OCI-LY7 (cell line): ENCODE results near the gene ADAM12.

Experiments used
- EZH2phosphoT487 ChIP-seq: fragments of 200-600 bp; sonication (generic); IDR thresholded peaks from 2 replicates; pipeline ENCODE4 v1.6.1; 2018; ENCODE audit warnings: low read depth, borderline replicate concordance, mild to moderate bottlenecking, mixed run types, antibody characterized with exemption, low read length, moderate library complexity, mixed read lengths
- TF ChIP-seq, protein P1 (sequence below): fragments of 200-600 bp; sonication (generic); conservative IDR thresholded peaks from 2 replicates; pipeline ENCODE4 v1.5.1; 2014; ENCODE audit warnings: mild to moderate bottlenecking, antibody characterized with exemption, low read length, moderate library complexity, mixed read lengths

DNA sequence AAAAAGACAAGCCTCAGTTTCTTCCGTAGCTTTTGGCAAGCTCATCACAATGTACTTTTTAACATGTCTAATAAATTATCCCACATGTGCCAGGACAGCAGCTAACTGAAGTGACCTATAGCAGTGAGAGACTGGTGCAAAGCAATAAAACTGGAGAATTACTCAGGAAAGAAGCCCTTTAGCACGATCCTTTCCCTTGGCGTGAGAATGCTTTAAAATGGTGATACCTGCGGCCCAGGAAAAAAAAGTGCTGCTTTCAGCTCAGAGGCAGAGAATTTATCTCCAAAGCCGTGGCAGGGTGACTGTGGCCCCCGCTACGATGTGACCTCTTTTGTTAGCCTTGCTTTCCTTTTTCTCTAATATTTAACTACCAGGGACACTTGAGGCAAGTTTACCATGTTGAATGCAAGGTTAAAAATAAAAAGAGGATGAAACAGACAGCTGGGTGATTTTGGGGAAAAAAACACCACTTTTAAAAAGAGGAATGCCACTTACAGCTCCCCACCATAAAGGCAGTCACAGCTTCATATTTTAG is 307.9 kb downstream of the ADAM12 start:
- TF ChIP-seq, protein P1, sequence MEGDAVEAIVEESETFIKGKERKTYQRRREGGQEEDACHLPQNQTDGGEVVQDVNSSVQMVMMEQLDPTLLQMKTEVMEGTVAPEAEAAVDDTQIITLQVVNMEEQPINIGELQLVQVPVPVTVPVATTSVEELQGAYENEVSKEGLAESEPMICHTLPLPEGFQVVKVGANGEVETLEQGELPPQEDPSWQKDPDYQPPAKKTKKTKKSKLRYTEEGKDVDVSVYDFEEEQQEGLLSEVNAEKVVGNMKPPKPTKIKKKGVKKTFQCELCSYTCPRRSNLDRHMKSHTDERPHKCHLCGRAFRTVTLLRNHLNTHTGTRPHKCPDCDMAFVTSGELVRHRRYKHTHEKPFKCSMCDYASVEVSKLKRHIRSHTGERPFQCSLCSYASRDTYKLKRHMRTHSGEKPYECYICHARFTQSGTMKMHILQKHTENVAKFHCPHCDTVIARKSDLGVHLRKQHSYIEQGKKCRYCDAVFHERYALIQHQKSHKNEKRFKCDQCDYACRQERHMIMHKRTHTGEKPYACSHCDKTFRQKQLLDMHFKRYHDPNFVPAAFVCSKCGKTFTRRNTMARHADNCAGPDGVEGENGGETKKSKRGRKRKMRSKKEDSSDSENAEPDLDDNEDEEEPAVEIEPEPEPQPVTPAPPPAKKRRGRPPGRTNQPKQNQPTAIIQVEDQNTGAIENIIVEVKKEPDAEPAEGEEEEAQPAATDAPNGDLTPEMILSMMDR: no peak
- no peak for TF ChIP-seq EZH2phosphoT487
